Activated B cell treated with CpG ODN at 0.5 μM for 24 hours (primary cell): ENCODE measurements around the gene PNRC2. TPM values are rescaled to one million over a fixed set of nuclear protein-coding genes. Genes with fewer than 3 reads are reported as not detected.
"Not testable (repeated sequence)": the region's sequence is repeated elsewhere in the genome, so short reads cannot be mapped to it uniquely, and the experiment has no call there.

Source experiments
- ATAC-seq: fragments of 200-7000 bp; cut with Tn5 transposase; one replicate; pipeline ENCODE4 v1.10.0; 2021; ENCODE audit warnings: low read depth, mild to moderate bottlenecking, moderate library complexity
- CTCF ChIA-PET: fragments of 350-600 bp; sonication (Branson Sonifier 250); formaldehyde crosslinking; loops from one replicate; lab custom pipeline; 2021; ENCODE audit warnings: antibody characterized with exemption; lab: Charles Lee
- POLR2A ChIA-PET: fragments of 350-600 bp; sonication (Branson Sonifier 250); formaldehyde crosslinking; loops from one replicate; lab custom pipeline; 2021; ENCODE audit warnings: antibody characterized with exemption; lab: Charles Lee
- DNase-seq: peaks from one replicate; pipeline ENCODE4 v3.0.0; 2022
- H3K27ac Mint-ChIP-seq: one replicate; pipeline ENCODE4 v1.8.0; 2020; ENCODE audit warnings: mixed read lengths
- H3K27me3 Mint-ChIP-seq: one replicate; pipeline ENCODE4 v1.8.0; 2021; ENCODE audit warnings: mixed read lengths
- H3K36me3 Mint-ChIP-seq: one replicate; pipeline ENCODE4 v1.8.0; 2021; ENCODE audit warnings: low read depth, mixed read lengths
- H3K4me1 Mint-ChIP-seq: one replicate; pipeline ENCODE4 v1.8.0; 2021; ENCODE audit warnings: mixed read lengths
- H3K4me3 Mint-ChIP-seq: one replicate; pipeline ENCODE4 v1.8.0; 2020; ENCODE audit warnings: mild to moderate bottlenecking, mixed read lengths
- H3K9me3 Mint-ChIP-seq: one replicate; pipeline ENCODE4 v1.8.0; 2020; ENCODE audit warnings: mixed read lengths
- intact Hi-C: fragments of 100-400 bp; cut with micrococcal nuclease; formaldehyde crosslinking; loops from one replicate; pipeline ENCODE4 v1.15.1; 2024
- total RNA-seq: library from RNA; stranded (reverse); gene quantifications from 2 replicates; pipeline ENCODE4 v1.2.3, GENCODE V29; 2022
- TF ChIP-seq, protein P1 (sequence below): fragments of 200-600 bp; IDR thresholded peaks from one replicate; pipeline ENCODE4 v1.8.0; 2022; ENCODE audit warnings: antibody characterized with exemption, mild to moderate bottlenecking

PNRC2 gene
- total RNA-seq, 1 donor from 2014 or later: 184 TPM

DNA sequence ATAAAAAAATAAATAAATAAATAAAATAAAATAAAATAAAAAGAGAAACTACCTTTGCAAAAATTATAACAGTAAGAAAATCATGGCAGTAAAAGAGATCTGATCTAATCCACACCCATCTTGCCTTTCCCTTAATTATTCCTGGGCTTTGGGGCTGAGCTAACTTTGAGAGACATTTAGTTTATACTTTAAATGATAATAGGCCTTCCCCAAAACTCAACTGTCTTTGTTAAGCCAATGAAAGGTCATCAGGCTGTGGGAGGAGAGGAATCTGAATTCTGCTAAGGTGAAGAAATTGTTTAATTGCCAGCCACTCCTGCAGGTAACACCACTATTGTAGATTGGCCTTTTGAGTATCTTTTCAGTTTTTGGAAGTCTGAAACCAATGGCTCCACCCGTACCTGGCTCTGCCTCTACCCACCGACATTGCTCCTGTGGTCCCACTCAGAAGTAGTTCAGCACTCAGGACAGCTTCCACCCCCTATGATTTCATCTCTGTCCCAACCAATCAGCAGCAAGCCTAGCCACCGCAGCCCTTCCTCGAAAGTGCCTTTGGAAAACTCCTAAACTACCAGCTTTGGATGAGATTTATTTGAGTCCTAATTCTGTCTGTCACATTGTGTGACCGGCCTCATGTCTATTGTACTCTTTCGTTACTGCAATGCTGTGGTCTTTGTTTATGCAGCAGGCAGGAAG, 23.0 kb upstream of the PNRC2 start:
- Mint-ChIP-seq H3K36me3 (no peaks in the 10 kb centered on the region), H3K27me3 (no peaks in the 10 kb centered on the region), H3K4me3 (no peak overlapping the region), H3K9me3 (no peaks in the 10 kb centered on the region), H3K4me1 (peaks cover 25% of the 10 kb centered on the region), H3K27ac (no peak overlapping the region)
- intact Hi-C loops: no loop called here
- no peak for DNase-seq
- POLR2A ChIA-PET: interaction anchor here (0.6 kb wide), 1 partner anchor 15 kb away, joined by 4 read pairs; no protein-coding TSS in a partner anchor
- TF ChIP-seq, protein P1, sequence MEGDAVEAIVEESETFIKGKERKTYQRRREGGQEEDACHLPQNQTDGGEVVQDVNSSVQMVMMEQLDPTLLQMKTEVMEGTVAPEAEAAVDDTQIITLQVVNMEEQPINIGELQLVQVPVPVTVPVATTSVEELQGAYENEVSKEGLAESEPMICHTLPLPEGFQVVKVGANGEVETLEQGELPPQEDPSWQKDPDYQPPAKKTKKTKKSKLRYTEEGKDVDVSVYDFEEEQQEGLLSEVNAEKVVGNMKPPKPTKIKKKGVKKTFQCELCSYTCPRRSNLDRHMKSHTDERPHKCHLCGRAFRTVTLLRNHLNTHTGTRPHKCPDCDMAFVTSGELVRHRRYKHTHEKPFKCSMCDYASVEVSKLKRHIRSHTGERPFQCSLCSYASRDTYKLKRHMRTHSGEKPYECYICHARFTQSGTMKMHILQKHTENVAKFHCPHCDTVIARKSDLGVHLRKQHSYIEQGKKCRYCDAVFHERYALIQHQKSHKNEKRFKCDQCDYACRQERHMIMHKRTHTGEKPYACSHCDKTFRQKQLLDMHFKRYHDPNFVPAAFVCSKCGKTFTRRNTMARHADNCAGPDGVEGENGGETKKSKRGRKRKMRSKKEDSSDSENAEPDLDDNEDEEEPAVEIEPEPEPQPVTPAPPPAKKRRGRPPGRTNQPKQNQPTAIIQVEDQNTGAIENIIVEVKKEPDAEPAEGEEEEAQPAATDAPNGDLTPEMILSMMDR: no peak
- CTCF ChIA-PET: no interaction called here
- no peak for ATAC-seq

DNA sequence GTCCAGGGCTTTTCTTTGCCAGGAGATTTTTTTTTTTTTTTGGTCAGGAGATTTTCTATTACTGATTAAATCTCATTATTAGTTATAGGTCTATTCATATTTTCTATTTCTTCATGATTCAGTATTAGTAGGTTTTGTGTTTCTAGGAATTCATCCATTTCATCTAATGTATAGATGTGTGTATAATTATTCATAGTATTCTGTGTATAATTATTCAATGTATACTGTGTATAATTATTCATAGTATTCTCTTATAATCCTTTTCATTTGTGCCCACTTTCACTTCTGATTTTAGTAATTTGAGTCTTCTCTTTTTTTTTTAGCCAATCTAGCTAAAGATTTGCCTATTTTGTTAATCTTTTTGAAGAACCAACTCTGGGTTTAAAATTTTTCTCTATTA, 12.3 kb upstream of the PNRC2 start:
- DNase-seq (no peak), ATAC-seq (no peak)
- ChIA-PET CTCF (interaction anchor here (1.2 kb wide), 1 partner anchor 27 kb away, joined by 5 read pairs; no protein-coding TSS in a partner anchor), POLR2A (interaction anchor here (0.6 to 1.2 kb wide), 5 partner anchors 10 to 256 kb away, joined by 3 to 6 read pairs (median 3); partner anchors contain the start of genes CNR2 and RPL11)
- intact Hi-C loops: no loop called here
- peaks cover 20% of the 10 kb centered on the region for H3K4me1 Mint-ChIP-seq
- no peaks in the 10 kb centered on the region for H3K27me3 Mint-ChIP-seq
- H3K9me3 Mint-ChIP-seq: peaks cover 5% of the 10 kb centered on the region
- no peak overlapping the region for H3K4me3 Mint-ChIP-seq
- H3K27ac Mint-ChIP-seq: no peak overlapping the region
- TF ChIP-seq, protein P1: no peak
- H3K36me3 Mint-ChIP-seq: no peaks in the 10 kb centered on the region

DNA sequence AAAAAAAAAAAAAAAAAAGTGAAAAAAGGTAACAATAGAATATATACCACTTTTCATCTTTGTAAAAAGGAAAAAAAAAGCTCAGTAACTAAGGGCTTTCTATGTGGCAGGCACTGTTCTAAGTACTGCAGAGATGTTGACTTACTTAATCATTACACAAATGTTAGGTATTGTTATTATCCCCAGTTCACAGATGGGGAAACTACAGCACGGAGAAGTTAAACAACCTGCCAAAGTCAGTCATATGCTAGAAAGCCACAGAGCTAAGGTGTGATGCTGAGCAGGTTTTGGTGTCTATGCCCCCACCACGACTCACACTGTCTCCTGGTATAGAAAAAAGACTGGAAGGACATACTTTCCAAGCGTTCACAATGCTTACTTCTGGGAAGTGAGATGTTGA, 6.6 kb upstream of the PNRC2 start:
- ATAC-seq: no peak
- H3K27me3 Mint-ChIP-seq: no peaks in the 10 kb centered on the region
- H3K27ac Mint-ChIP-seq: no peak overlapping the region
- POLR2A ChIA-PET: interaction anchor here (1.3 kb wide), 2 partner anchors 8 to 10 kb away, joined by 4 to 5 read pairs; no protein-coding TSS in a partner anchor
- H3K9me3 Mint-ChIP-seq: no peaks in the 10 kb centered on the region
- TF ChIP-seq, protein P1: no peak
- no peaks in the 10 kb centered on the region for H3K36me3 Mint-ChIP-seq
- CTCF ChIA-PET: no interaction called here
- intact Hi-C loops: loop anchor here (10.0 kb wide), 1 partner anchor 442 kb away; no protein-coding TSS in a partner anchor
- no peak overlapping the region for H3K4me3 Mint-ChIP-seq
- H3K4me1 Mint-ChIP-seq: peaks cover 41% of the 10 kb centered on the region
- no peak for DNase-seq

DNA sequence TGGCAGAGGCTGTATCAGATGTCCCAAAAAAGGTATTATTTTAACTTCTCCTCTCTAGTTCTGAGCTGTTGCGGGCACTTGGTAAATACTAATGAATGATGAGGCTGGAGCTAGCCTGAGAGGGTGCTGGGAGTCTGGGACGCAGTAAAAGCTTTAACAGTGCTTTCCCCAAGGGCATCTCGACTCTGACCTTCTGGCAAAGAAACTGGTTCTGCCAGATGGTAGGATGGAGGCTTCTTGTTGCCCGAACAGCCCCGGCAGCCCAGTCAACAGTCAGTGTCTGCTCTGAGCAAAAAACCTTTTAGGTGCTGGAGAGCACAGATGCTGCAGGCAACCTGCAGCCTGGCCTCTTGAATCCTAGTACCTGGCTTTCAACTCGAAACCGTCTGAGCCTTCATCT, 2.5 kb upstream of the PNRC2 start:
- no peak for DNase-seq
- TF ChIP-seq, protein P1: no peak
- Mint-ChIP-seq H3K4me1 (peaks cover 73% of the 10 kb centered on the region), H3K36me3 (peaks cover 24% of the 10 kb centered on the region), H3K4me3 (peak overlapping the region; percentile 46), H3K27ac (peak overlapping the region; percentile 80), H3K27me3 (no peaks in the 10 kb centered on the region), H3K9me3 (no peaks in the 10 kb centered on the region)
- ATAC-seq: no peak
- ChIA-PET CTCF (interaction anchor here (0.8 to 4.2 kb wide), 4 partner anchors 12 to 146 kb away, joined by 3 to 27 read pairs (median 4); no protein-coding TSS in a partner anchor), POLR2A (interaction anchor here (0.5 to 4.6 kb wide), 14 partner anchors 10 to 234 kb away, joined by 3 to 73 read pairs (median 4); partner anchors contain the start of gene SRSF10)
- intact Hi-C loops: loop anchor here (5.0 to 10.0 kb wide), 2 partner anchors 70 to 438 kb away; no protein-coding TSS in a partner anchor

DNA sequence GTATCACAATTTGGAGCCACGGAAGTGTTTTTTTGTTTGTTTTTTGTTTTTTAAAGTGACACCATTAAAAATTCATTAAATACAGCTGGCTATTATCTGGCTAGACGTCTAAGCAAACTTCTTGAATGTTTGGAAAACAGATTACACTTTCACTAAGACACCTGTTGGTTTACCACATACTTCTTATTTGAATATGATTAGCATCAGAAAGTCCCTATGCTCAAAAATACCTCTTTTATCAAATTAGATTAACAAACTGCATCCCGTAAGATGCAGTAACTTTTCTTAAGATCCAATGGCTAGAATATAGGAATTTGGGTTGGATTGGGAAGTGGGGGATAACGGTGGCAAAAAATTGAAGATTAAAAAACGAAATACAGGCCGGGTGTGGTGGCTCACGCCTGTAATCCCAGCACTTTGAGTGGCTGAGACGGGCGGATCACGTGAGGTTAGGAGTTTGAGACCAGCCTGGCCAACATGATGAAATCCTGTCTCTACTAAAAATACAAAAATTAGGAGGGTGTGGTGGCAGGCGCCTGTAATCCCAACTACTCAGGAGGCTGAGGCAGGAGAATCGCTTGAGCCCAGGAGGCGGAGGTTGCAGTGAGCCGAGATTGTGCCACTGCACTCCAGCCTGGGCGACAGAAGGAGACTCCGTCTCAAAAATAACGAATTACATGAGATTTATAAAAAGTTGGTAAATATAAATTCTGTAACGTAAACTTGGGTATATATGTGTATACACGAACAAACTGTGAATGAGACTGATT, 1.4 kb upstream of the PNRC2 start:
- peaks cover 30% of the 10 kb centered on the region for H3K36me3 Mint-ChIP-seq
- H3K27ac Mint-ChIP-seq: peak overlapping the region; percentile 100
- CTCF ChIA-PET: interaction anchor here (1.4 to 4.2 kb wide), 3 partner anchors 13 to 147 kb away, joined by 3 to 27 read pairs (median 6); no protein-coding TSS in a partner anchor
- peaks cover 78% of the 10 kb centered on the region for H3K4me1 Mint-ChIP-seq
- peak overlapping the region; percentile 99 for H3K4me3 Mint-ChIP-seq
- not testable (repeated sequence) for H3K27me3 Mint-ChIP-seq, DNase-seq, ATAC-seq, H3K9me3 Mint-ChIP-seq
- intact Hi-C loops: loop anchor here (2.0 to 10.0 kb wide), 6 partner anchors 15 to 437 kb away; partner anchors contain the start of gene GALE
- POLR2A ChIA-PET: interaction anchor here (0.6 to 4.6 kb wide), 22 partner anchors 11 to 747 kb away, joined by 3 to 73 read pairs (median 6); partner anchors contain the start of genes CNR2 and SRSF10
